ENCODE results near the gene SECISBP2. TPM values are rescaled to one million over a fixed set of nuclear protein-coding genes. Genes with fewer than 3 reads are reported as not detected.

The SECISBP2 gene
- total and polyA plus RNA-seq, 2 experiments from 2014 or later, result 12.2 to 13.0 TPM

DNA sequence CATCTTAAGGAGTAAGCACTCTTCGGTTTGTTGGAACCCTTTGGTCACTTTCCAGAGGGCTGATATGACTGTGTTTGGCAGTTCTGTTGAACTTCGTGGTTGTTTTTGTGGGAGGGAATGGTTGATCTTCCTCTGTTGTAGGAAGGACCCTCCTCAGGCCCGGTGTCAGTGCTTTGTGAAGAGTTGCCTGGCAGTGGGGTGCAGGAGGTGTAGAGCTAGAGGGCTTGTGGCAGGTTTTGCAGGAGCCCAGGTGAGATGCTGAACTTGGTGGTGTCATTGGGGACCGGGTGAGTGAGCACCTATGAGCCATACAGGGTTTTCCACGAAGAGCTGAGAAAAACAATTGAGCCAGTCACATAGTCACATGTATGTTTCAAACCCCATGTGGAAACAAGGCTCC lies 27.2 kb downstream of the SECISBP2 start:
- Histone ChIP-seq H3K36me3 (ENCODE audit: low read depth) (peaks cover 52% of the 10 kb centered on the region), H3K9ac (no peak overlapping the region)

DNA sequence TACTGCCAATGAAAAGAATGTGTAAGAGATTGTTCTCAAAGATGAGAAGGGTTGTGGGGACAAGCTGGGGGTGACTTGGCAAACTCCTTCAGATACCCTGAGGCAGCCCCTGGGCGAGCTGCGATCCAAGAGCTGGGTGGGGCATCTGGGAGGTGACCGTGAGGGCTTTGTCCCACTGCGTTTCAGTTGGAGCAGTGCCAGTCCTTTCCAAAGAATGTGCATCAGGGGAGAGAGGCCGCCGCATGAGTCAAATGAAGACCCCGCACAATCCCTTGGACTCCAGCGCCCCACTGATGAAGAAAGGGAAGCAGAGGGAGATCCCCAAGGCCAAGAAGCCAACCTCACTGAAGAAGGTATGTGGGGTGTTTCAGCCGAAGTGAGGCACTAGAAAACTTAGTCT lies 28.4 kb downstream of the SECISBP2 start:
- no peaks in the 10 kb centered on the region for H3K27me3 ChIP-seq (replicated peaks; ENCODE audit: insufficient read depth)
- DNase-seq, result no peak
- no peaks in the 10 kb centered on the region for H3K4me1 ChIP-seq (ENCODE audit: insufficient read depth)
- H3K79me2 ChIP-seq (ENCODE audit: insufficient read depth), result no peaks in the 10 kb centered on the region; the same call in 1 of the 2 replicates
- no peak overlapping the region for H2AFZ ChIP-seq
- TF ChIP-seq EZH2phosphoT487 (IDR thresholded peaks at IDR 0.05; ENCODE audit: insufficient read depth, low read depth) (no peak), EZH2 (IDR thresholded peaks at IDR 0.05; ENCODE audit: insufficient read depth, poor library complexity, severe bottlenecking) (no peak)
- no peak overlapping the region for H3K4me3 ChIP-seq
- H3K9ac ChIP-seq, result no peak overlapping the region
- in situ Hi-C loops (cut with MboI), result no loop called here
- H3K4me2 ChIP-seq (ENCODE audit: unreplicated experiment), result no peak overlapping the region
- H3K36me3 ChIP-seq (ENCODE audit: low read depth), result peaks cover 57% of the 10 kb centered on the region
- no peaks in the 10 kb centered on the region for H3F3A ChIP-seq (ENCODE audit: insufficient read depth)
- H3K9me3 ChIP-seq (ENCODE audit: low read depth), result no peaks in the 10 kb centered on the region
- WGBS, 2 experiments (ENCODE audit: low coverage in 1 of 2, low lambda C conversion rate in 2 of 2, missing lambda C conversion rate in 2 of 2), result 97 to 98% methylated on average over 9 of the region's 9 CpGs
- H3K27ac ChIP-seq, result no peak overlapping the region
- H4K20me1 ChIP-seq (ENCODE audit: insufficient read depth), result no peaks in the 10 kb centered on the region
- no peaks in the 10 kb centered on the region for H3K9me2 ChIP-seq (ENCODE audit: insufficient read depth)

More for the DNA sequence above, 27.2 kb downstream of the SECISBP2 start:
- Histone ChIP-seq H3K27me3 (replicated peaks; ENCODE audit: insufficient read depth) (no peaks in the 10 kb centered on the region), H3K4me3 (no peak overlapping the region), H4K20me1 (ENCODE audit: insufficient read depth) (no peaks in the 10 kb centered on the region), H3K27ac (no peak overlapping the region), H3K9me2 (ENCODE audit: insufficient read depth) (no peaks in the 10 kb centered on the region), H3K4me2 (ENCODE audit: unreplicated experiment) (no peak overlapping the region), H3K79me2 (ENCODE audit: insufficient read depth) (no peaks in the 10 kb centered on the region; the same call in 1 of the 2 replicates), H3K4me1 (ENCODE audit: insufficient read depth) (no peaks in the 10 kb centered on the region), H3K9me3 (ENCODE audit: low read depth) (no peaks in the 10 kb centered on the region), H3F3A (ENCODE audit: insufficient read depth) (no peaks in the 10 kb centered on the region), H2AFZ (no peak overlapping the region)
- DNase-seq, result no peak
- in situ Hi-C loops (cut with MboI), result no loop called here
- 97 to 99% methylated on average over 5 of the region's 5 CpGs for WGBS, 2 experiments (ENCODE audit: low coverage in 1 of 2, low lambda C conversion rate in 2 of 2, missing lambda C conversion rate in 2 of 2)
- TF ChIP-seq EZH2 (IDR thresholded peaks at IDR 0.05; ENCODE audit: insufficient read depth, poor library complexity, severe bottlenecking), result no peak
- no peak for TF ChIP-seq EZH2phosphoT487 (IDR thresholded peaks at IDR 0.05; ENCODE audit: insufficient read depth, low read depth)

- H3K4me1 ChIP-seq (ENCODE audit: insufficient read depth), result no peaks in the 10 kb centered on the region
- H3K4me3 ChIP-seq, result no peak overlapping the region
- no peak for TF ChIP-seq EZH2 (IDR thresholded peaks at IDR 0.05; ENCODE audit: insufficient read depth, poor library complexity, severe bottlenecking)
- TF ChIP-seq EZH2phosphoT487 (IDR thresholded peaks at IDR 0.05; ENCODE audit: insufficient read depth, low read depth), result no peak
- no peaks in the 10 kb centered on the region for H4K20me1 ChIP-seq (ENCODE audit: insufficient read depth)
- H3K27ac ChIP-seq, result no peak overlapping the region
- H3K27me3 ChIP-seq (replicated peaks; ENCODE audit: insufficient read depth), result no peaks in the 10 kb centered on the region
- no peaks in the 10 kb centered on the region; the same call in 1 of the 2 replicates for H3K79me2 ChIP-seq (ENCODE audit: insufficient read depth)
- H3K4me2 ChIP-seq (ENCODE audit: unreplicated experiment), result no peak overlapping the region
- DNase-seq, result no peak
- no peak overlapping the region for H2AFZ ChIP-seq
- H3K9me2 ChIP-seq (ENCODE audit: insufficient read depth), result no peaks in the 10 kb centered on the region
- no peaks in the 10 kb centered on the region for H3F3A ChIP-seq (ENCODE audit: insufficient read depth)
- 98 to 100% methylated on average over 5 of the region's 5 CpGs for WGBS, 2 experiments (ENCODE audit: low coverage in 1 of 2, low lambda C conversion rate in 2 of 2, missing lambda C conversion rate in 2 of 2)
- in situ Hi-C loops (cut with MboI), result no loop called here
- H3K9ac ChIP-seq, result no peak overlapping the region
- H3K36me3 ChIP-seq (ENCODE audit: low read depth), result peaks cover 51% of the 10 kb centered on the region; the same call in 1 of the 2 replicates
- H3K9me3 ChIP-seq (ENCODE audit: low read depth), result no peaks in the 10 kb centered on the region
Measured at GRCh38 chr9:89347651-89348050, 29.4 kb downstream of the SECISBP2 start.

DNA sequence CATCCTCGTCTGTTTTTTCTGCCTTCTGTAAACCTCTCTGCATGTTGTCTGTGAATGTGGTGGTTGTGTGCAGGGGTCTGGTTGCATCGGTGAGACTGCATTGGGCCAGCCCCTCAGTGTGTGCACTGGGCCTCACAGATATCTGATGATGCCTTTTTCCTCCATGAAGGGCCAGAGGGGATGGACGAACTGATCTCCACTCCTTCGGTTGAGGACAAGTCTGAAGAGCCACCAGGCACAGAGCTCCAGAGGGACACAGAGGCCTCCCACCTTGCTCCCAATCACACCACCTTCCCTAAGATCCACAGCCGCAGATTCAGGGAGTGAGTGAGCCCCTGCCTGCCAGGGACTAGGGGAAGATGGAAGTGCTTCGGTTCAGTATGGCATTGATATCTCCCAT lies 31.3 kb downstream of the SECISBP2 start:
- no peak overlapping the region for H3K4me3 ChIP-seq
- DNase-seq, result no peak
- no peaks in the 10 kb centered on the region for H3K4me1 ChIP-seq (ENCODE audit: insufficient read depth)
- H4K20me1 ChIP-seq (ENCODE audit: insufficient read depth), result no peaks in the 10 kb centered on the region
- H3F3A ChIP-seq (ENCODE audit: insufficient read depth), result no peaks in the 10 kb centered on the region
- no peak overlapping the region for H2AFZ ChIP-seq
- no peaks in the 10 kb centered on the region for H3K27me3 ChIP-seq (replicated peaks; ENCODE audit: insufficient read depth)
- no peak overlapping the region for H3K9ac ChIP-seq
- TF ChIP-seq EZH2phosphoT487 (IDR thresholded peaks at IDR 0.05; ENCODE audit: insufficient read depth, low read depth) (no peak), EZH2 (IDR thresholded peaks at IDR 0.05; ENCODE audit: insufficient read depth, poor library complexity, severe bottlenecking) (no peak)
- no peaks in the 10 kb centered on the region for H3K79me2 ChIP-seq (ENCODE audit: insufficient read depth)
- H3K4me2 ChIP-seq (ENCODE audit: unreplicated experiment), result no peak overlapping the region
- peaks cover 39% of the 10 kb centered on the region; the same call in 1 of the 2 replicates for H3K36me3 ChIP-seq (ENCODE audit: low read depth)
- no peak overlapping the region for H3K27ac ChIP-seq
- H3K9me3 ChIP-seq (ENCODE audit: low read depth), result no peaks in the 10 kb centered on the region
- WGBS, 2 experiments (ENCODE audit: low coverage in 1 of 2, low lambda C conversion rate in 2 of 2, missing lambda C conversion rate in 2 of 2), result 90 to 91% methylated on average over 6 of the region's 6 CpGs
- in situ Hi-C loops (cut with MboI), result no loop called here
- no peaks in the 10 kb centered on the region for H3K9me2 ChIP-seq (ENCODE audit: insufficient read depth)
